GM12875 (cell line): ENCODE data around the gene ZDHHC7.

ENCODE experiments used
- H3K4me3 ChIP-seq: one replicate; pipeline ENCODE4 v1.5.1; 2011; ENCODE audit warnings: low read depth, low read length, control low read depth
- CTCF ChIP-seq: IDR thresholded peaks from 2 replicates; pipeline ENCODE4 v1.5.1; 2011; ENCODE audit warnings: low read depth, mild to moderate bottlenecking, control low read depth, inconsistent platforms, low read length, moderate library complexity, borderline replicate concordance; ENCODE audit not compliant: insufficient read depth

ZDHHC7 gene

GRCh38 chr16:84924331-84925091 is 86.8 kb downstream of the ZDHHC7 start:
- TF ChIP-seq CTCF = no peak
- H3K4me3 ChIP-seq = no peak overlapping the region
